ENCODE results near the gene DGKA. TPM values are rescaled to one million over a fixed set of nuclear protein-coding genes. Genes with fewer than 3 reads are reported as not detected.

DGKA gene
- total RNA-seq, 1 experiment from 2014 or later, result 58.3 TPM

DNA sequence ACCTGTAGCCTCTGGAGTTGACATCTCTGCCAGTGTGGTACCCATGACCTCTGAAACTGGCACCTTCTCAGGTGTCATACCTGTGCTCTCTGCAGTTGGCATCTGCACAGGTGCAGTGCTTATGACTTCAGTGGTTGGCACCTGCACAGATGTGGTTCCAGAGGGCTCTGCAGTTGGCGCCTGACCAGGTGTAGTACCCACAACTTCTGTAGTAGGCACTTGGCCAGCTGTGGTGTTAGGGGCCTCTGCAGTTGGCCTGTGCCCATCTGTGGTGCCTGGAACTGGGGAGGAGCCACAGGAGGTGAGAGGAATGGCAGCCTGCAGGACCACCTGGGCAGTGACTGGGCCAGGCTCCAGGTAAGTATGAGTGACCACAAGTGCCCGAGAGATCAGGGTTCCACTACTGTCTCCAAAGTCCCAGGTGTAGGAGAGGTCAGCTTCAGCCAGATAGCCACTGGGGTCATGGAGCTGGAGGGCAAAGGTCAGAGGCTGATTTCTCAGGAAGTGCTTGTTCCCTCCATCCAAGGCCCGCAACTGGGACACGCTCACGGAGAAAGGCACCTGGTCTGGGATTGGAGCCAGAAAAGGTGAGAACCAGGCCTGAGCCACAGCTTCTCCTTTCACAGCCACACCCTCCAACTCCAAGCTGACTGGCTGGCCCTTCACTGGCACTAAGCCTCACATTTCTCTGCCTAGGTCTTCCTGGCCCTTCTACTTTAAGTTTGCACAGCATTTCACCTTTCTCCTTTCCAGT lies 26.3 kb downstream of the DGKA start:
- no peaks in the 10 kb centered on the region for H3K9me3 ChIP-seq (ENCODE audit: control insufficient read depth in 1 of 2, insufficient read depth in 1 of 2, low read depth in 1 of 2, low read length in 2 of 2)
- H3K9ac ChIP-seq (ENCODE audit: low read length), result no peak overlapping the region
- no peak overlapping the region for H2AFZ ChIP-seq (ENCODE audit: low read depth, low read length, poor library complexity, severe bottlenecking)
- H3K9me2 ChIP-seq (ENCODE audit: insufficient read depth), result no peaks in the 10 kb centered on the region
- ChIA-PET POLR2A (interaction anchor here (1.9 kb wide), 1 partner anchor 17 kb away, joined by 6 read pairs; the partner anchor contains the start of gene RAB5B), CTCF (interaction anchor here (1.1 kb wide), 1 partner anchor 17 kb away, joined by 4 read pairs; no protein-coding TSS in a partner anchor), RAD21 (ENCODE audit: low non-redundant PET in 1 of 2, low total read pairs in 2 of 2, uncharacterized antibody in 2 of 2, unreplicated experiment in 2 of 2) (no interaction called here)
- peak overlapping the region; percentile 16; the same call in 1 of the 2 replicates for H3K27ac ChIP-seq (ENCODE audit: low read depth, low read length)
- peaks cover 30 to 36% of the 10 kb centered on the region in 2 experiments for H3K4me1 ChIP-seq (ENCODE audit: control insufficient read depth in 1 of 2, insufficient read depth in 2 of 2, low read length in 2 of 2)
- TF ChIP-seq ZBTB33 (IDR thresholded peaks at IDR 0.05; ENCODE audit: extremely low read depth, insufficient replicate concordance, low read length) (no peak), EZH2 (IDR thresholded peaks at IDR 0.05) (no peak)
- TF ChIP-seq, protein P1, sequence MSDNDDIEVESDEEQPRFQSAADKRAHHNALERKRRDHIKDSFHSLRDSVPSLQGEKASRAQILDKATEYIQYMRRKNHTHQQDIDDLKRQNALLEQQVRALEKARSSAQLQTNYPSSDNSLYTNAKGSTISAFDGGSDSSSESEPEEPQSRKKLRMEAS (IDR thresholded peaks at IDR 0.05), result peak; percentile 49; the same call in 1 of the 2 replicates
- H3K79me2 ChIP-seq (ENCODE audit: insufficient read depth, low read length), result no peaks in the 10 kb centered on the region
- ATAC-seq, result no peak
- H3K36me3 ChIP-seq (ENCODE audit: control insufficient read depth in 1 of 2, insufficient read depth in 2 of 2, low read length in 2 of 2), result 0 out of 4 replicates have a peak, but pooled peaks cover 2 to 3% of the 10 kb centered on the region in 2 experiments
- BruUV-seq (replicated peaks), result no TSS peak
- no peak overlapping the region for H3K4me3 ChIP-seq (replicated peaks in 1 of 2; ENCODE audit: low read depth in 1 of 2, low read length in 2 of 2)
- H3K27me3 ChIP-seq (ENCODE audit: insufficient read depth, low read length), result no peaks in the 10 kb centered on the region
- no peaks in the 10 kb centered on the region for H4K20me1 ChIP-seq (ENCODE audit: insufficient read depth)
- no peak for DNase-seq (ENCODE audit: low read depth, low spot score)
- H3K4me2 ChIP-seq (ENCODE audit: low read length), result peak overlapping the region; percentile 74
- intact Hi-C loops (cut with micrococcal nuclease), result no loop called here

DNA sequence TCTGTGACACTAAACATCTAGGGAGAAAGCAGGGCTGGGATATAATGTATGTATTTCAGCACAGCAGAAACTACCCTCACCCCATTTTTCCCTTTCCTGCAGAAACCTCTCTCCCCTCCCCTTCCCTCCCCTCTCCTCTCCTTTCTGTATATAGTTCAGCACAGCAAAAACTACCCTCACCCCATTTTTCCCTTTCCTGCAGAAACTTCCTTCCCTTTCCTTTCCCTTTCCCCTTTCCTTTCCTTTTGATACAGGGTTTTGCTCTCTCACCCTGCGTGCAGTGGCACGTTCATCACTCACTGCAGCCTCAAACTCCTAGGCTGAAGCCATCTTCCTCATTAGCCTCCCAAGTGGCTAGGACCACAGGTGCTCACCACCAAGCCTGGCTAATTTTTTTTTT lies 32.8 kb downstream of the DGKA start:
- no peaks in the 10 kb centered on the region for H4K20me1 ChIP-seq (ENCODE audit: insufficient read depth)
- no peak overlapping the region for H2AFZ ChIP-seq (ENCODE audit: low read depth, low read length, poor library complexity, severe bottlenecking)
- BruUV-seq (replicated peaks), result no TSS peak
- DNase-seq (ENCODE audit: low read depth, low spot score), result no peak
- intact Hi-C loops (cut with micrococcal nuclease), result no loop called here
- H3K9me3 ChIP-seq (ENCODE audit: control insufficient read depth in 1 of 2, insufficient read depth in 1 of 2, low read depth in 1 of 2, low read length in 2 of 2), result no peaks in the 10 kb centered on the region
- TF ChIP-seq YY1 (IDR thresholded peaks at IDR 0.05; ENCODE audit: extremely low read depth, insufficient replicate concordance, low read depth, low read length) (no peak), FOSL1 (IDR thresholded peaks at IDR 0.05; ENCODE audit: low read depth) (no peak), ZNF274 (IDR thresholded peaks at IDR 0.05; ENCODE audit: low read depth, low read length) (no peak), EZH2phosphoT487 (IDR thresholded peaks at IDR 0.05; ENCODE audit: borderline replicate concordance) (no peak), ELF1 (IDR thresholded peaks at IDR 0.05; ENCODE audit: borderline replicate concordance, low read depth) (no peak), CBX3 (IDR thresholded peaks at IDR 0.05; ENCODE audit: low read depth) (no peak), SP1 (IDR thresholded peaks at IDR 0.05; ENCODE audit: low read depth) (no peak), RAD21 (IDR thresholded peaks at IDR 0.05; ENCODE audit: low read depth) (no peak), ZBTB33 (IDR thresholded peaks at IDR 0.05; ENCODE audit: extremely low read depth, insufficient replicate concordance, low read length) (no peak)
- TF ChIP-seq, protein P1 (IDR thresholded peaks at IDR 0.05), result no peak
- ChIA-PET POLR2A (no interaction called here), RAD21 (ENCODE audit: low non-redundant PET in 1 of 2, low total read pairs in 2 of 2, uncharacterized antibody in 2 of 2, unreplicated experiment in 2 of 2) (no interaction called here), CTCF (no interaction called here)
- peaks cover 8 to 16% of the 10 kb centered on the region in 2 experiments for H3K4me1 ChIP-seq (ENCODE audit: control insufficient read depth in 1 of 2, insufficient read depth in 2 of 2, low read length in 2 of 2)
- peaks cover 7 to 9% of the 10 kb centered on the region in 2 experiments; a peak in 3 of 4 replicates for H3K36me3 ChIP-seq (ENCODE audit: control insufficient read depth in 1 of 2, insufficient read depth in 2 of 2, low read length in 2 of 2)
- no peaks in the 10 kb centered on the region for H3K27me3 ChIP-seq (ENCODE audit: insufficient read depth, low read length)
- H3K9ac ChIP-seq (ENCODE audit: low read length), result no peak overlapping the region
- H3K9me2 ChIP-seq (ENCODE audit: insufficient read depth), result no peaks in the 10 kb centered on the region
- H3K27ac ChIP-seq (ENCODE audit: low read depth, low read length), result no peak overlapping the region
- peaks cover 21% of the 10 kb centered on the region for H3K79me2 ChIP-seq (ENCODE audit: insufficient read depth, low read length)
- no peak overlapping the region for H3K4me3 ChIP-seq (replicated peaks in 1 of 2; ENCODE audit: low read depth in 1 of 2, low read length in 2 of 2)
- ATAC-seq, result no peak
- H3K4me2 ChIP-seq (ENCODE audit: low read length), result no peak overlapping the region
